Left renal cortex interstitium (tissue), 4 donors: ENCODE data around the gene HEATR1. TPM values are rescaled to one million over a fixed set of nuclear protein-coding genes. Genes with fewer than 3 reads are reported as not detected.
"Not testable (repeated sequence)": the region's sequence is repeated elsewhere in the genome, so short reads cannot be mapped to it uniquely, and the experiment has no call there.

ENCODE experiments used
- DNase-seq, 4 donors: peaks; one replicate each; pipeline ENCODE4 v3.0.0-alpha.2; 2013; ENCODE audit warnings: low read depth in 4 of 4, low spot score in 2 of 4, missing footprints in 1 of 4
- polyA plus RNA-seq, 4 donors: library from polyadenylated mRNA; unstranded; fragments of 120-200 nt; gene quantifications; one replicate each; pipeline ENCODE4 v1.2.1, GENCODE V29; 2013; ENCODE audit not compliant: insufficient read length in 4 of 4

The HEATR1 gene
- polyA plus RNA-seq, 4 donors: 22.4 to 32.0 (median 27.3) TPM

DNA sequence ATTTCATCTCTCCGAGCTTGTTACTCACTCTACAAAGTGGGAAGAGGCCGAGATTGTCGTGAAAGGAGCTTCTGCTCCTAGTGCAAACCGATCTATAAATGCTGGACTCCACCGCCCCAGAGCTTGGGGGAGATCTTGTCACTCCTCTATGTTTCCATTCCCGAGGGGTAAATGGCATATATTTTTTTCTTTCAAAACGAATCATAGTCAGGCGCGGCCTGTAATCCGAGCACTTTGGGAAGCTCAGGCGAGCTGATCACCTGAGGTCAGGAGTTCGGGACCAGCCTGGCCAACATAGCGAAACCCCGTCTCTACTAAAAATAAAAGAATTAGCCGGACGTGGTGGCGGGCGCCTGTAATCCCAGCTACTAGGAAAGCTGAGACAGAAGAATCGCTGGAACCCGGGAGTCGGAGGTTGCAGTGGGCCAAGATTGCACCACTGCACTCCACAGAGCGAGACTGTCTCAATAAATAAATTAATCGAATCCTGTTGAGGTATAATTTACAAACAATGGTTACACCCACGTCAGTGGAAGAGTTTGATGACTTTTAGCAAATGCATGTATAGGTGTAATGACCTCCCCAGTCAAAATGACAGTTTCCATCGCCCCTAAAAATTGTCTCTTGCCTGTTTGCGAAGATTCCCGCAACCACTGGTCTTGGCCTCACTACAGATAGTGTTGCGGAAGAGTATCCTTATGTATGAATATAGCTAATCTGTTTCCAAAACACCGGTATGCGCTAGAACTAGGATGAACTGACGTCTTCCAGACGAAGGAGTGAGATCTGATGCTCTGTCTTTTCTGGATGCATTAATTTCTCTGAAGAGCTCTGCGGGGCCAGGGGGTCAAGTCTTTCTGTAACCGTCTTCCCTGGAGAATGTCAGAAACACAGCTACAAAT, 840 bp upstream of the HEATR1 start:
- DNase-seq: no peak

DNA sequence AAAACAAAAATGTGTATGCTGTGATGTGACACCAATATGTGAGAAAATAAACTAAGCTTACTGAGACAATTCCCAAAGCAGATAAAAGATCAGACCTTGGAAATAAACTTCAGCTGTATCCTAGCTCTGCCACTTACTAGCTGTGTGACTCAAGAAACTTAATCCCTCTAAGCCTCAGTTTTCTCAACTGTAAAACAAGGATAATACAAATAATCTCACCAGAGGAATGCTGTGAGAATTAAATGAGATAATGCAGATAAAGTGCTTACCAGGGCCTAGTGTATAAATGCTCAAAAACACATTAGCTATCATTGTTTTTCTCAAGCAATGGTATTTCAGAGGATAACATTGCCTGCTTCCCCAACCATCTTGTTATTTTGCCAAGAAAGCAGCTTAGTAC, 2.1 kb downstream of the HEATR1 start:
- no peak for DNase-seq

DNA sequence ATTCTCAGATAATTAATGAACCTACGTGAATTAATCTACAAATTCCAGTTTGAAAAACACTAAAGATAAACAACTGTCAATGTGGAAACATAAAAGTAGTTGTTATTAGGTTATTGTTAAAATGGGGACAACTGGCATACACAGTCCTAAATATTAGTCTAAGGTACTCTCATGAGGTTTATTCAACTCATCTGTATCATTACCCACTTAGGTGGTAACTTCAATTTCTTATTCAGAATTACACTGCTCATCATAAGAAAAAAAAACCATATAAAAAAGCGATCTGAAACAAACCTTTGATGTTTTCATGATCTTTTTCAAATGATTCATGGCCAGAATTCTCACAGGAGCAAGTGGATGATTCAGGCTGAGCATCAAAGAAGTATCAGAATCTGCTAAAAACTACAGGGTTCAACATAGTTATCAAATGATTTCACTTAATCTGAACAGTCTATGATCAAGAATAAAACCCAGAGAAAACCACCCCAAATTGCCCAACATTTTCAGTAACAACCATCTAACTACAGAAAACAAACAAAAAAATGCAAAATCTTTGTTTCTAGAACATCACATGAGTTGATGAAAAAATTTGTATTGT, 13.7 kb downstream of the HEATR1 start:
- no peak for DNase-seq

DNA sequence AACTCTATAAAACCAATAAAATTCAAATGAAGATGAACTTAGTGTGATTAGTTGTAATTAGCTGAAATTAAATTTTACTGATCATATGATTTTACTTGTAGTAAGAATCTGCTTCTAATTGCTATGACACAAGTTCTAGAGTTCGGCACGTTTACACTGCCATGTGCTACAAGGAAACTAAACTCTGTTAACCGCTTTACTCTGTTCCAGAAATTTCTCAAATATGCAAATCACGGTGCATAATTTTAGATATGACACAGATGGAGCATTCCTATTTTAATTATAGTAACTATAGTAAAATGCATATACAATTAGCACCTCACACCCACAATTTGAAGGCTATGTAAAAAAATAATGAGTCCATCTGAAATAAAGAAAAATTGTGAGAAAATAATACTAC, 14.8 kb downstream of the HEATR1 start:
- DNase-seq: no peak

DNA sequence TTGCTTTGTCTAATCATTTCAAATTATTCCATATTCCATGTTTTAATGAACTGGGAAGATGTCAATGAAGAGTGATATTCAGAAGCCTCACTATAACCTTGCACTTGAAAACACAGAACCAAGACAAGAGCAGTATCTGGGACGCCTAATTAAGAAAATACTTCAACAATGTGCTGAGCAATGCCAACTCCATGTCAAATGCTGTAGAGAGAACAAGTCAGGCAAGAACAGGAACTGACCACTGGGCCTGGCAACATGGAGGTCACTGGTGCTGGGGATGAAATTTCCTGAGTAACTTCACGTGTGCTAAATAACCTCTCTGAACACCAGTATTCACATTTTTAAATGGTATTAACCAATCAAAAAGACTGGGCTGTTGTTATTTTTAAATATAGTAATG, 22.8 kb downstream of the HEATR1 start:
- DNase-seq: no peak

DNA sequence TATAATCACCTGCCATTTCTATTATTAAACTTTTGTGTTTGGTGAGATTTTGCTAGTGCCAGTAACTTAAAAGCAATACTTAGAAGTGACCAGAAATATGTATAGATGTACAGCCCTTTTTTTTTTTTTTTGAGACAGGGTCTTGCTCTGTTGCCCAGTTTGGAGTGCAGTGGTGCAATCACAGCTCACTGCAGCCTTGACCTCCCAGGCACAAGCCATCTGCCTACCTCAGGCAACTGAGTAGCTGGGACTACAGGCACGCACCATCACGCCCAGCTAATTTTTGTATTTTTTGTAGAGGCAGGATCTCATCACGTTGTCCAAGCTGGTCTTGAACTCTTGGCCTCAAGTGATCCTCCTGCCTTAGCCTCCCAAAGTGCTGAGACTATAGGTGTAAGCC, 23.9 kb downstream of the HEATR1 start:
- not testable (repeated sequence) for DNase-seq

DNA sequence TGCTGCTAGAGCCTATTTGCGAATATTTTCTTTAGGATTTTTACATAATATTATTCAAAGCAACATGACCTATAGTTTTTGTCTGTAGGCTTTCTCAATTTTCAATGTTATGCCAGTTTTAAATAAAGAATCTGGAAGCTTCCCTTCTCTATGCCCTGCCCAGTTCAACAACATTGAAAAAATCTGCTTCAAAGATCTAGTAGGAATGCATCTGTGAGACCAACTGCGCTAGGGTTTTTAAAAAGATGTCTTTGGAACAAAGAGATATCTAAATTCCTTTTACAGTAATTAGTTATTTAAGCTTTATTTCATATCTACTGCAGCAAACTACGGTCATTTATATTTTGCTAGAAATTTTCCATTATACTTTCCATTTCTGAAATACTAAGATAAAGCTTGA, 25.7 kb downstream of the HEATR1 start:
- DNase-seq: no peak

DNA sequence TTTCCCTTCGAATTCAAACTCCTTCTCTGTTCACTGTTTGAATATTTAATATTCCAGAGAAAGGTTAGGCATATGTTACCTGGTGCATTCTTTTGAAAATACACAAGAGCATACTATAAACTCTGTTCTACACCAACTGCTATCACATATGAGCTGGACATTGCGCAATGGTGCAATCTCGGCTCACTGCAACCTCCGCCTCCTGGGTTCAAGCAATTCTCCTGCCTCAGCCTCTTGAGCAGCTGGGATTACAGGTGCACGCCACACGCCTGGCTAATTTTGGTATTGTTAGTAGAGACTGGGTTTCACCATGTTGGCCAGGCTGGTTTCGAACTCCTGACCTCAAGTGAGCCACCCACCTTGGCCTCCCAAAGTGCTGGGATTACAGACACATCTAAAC, 27.3 kb downstream of the HEATR1 start:
- DNase-seq: not testable (repeated sequence)

DNA sequence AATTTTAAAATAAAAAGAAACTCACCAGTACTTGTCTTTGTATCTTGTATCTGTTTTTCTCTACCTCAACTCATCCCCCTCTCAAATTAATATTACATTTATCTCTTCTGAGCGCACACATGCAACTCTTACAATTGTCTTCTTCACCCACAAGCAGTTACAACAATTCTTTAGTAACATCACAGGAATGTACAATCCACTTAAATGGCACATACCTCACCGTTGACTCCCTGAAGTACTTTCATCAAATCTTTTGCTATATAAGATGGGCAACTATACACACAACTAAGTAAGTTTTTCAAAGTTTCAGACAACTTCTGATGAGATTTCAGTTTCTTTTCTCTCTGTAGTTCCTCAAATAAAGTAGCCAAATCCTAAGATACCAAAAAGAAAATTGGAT, 28.3 kb downstream of the HEATR1 start:
- DNase-seq: no peak

DNA sequence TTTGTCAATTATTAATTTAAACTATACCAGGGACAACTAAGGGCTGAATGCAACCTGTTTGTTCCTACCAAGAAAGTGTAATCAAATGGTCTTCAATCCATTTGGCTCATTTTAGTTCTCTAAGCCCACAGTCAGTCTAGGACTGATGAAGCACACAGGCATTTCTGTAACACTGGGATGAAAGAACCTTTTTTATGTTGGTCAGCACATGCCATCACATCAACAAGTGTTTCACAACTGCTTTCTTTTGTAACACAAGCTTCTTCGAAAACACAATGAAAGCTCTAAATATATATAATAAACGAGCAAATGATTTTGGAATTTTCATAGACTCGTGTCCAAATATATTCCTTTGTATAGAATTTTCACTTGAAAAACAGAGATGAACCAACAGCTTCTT, 28.8 kb downstream of the HEATR1 start:
- DNase-seq: no peak

DNA sequence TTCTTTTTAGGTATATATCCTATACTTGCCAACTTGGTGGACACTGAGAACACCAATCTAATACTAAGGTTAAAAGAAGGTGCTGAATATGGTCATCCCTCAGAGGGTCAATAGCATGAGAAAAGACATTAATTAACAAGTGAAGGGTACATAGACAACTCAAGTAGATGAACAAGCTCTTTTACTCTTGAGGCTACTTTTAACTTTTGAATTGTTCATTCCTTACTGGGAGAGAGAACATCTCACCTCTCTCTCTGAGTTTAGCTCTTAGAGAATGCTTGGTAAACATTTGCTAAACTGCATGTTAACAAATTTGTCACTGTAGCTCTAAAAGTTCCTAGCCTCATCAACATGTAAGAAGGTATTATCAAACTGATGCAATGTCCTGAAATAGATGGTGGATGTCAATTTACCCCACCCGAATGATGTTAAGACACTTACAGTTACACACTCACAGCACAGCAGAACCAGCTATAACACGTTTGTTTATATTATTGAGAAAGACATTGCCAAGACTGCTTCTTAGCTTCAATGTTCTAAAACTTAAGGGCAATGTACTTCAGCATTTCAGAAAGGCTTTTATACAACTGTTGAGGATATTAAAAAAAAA, 35.9 kb downstream of the HEATR1 start:
- DNase-seq: no peak

DNA sequence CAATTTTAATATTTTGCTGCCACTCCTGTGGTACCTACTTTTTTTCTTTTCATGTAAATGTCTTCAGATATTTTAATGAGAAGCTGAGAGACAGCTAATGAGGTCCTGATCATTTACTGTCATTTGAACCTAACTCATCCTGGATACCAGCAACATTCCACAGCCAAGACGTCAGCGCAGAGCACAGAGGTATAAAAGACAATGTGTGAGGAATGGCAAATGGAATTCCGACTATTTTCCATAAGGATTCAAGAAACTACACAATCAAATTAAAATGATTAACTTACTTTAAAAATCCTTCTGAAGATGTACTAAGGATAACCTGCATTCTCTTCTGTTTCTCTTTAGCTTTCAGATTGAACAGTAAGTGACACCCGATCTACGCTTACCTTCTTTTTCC, 38.8 kb downstream of the HEATR1 start:
- DNase-seq: no peak

DNA sequence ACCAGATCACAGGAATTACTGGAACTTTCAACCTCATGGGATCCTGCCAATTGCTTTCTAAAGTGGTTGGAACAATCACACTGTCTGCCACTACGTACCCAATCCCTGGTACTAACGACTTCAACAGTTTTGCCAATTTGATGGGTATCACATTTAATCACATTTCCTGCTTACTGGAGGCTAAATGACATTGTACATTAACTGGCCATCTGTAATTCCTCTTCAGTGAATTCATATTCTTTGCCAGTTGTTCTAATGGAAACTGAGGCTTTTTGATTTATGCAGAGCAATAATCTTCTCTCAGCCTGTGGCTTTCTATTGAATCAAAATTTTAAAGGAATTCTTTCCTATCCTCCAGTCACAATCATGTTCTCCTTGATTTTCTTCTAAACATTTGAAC, 42.3 kb downstream of the HEATR1 start:
- DNase-seq: no peak

DNA sequence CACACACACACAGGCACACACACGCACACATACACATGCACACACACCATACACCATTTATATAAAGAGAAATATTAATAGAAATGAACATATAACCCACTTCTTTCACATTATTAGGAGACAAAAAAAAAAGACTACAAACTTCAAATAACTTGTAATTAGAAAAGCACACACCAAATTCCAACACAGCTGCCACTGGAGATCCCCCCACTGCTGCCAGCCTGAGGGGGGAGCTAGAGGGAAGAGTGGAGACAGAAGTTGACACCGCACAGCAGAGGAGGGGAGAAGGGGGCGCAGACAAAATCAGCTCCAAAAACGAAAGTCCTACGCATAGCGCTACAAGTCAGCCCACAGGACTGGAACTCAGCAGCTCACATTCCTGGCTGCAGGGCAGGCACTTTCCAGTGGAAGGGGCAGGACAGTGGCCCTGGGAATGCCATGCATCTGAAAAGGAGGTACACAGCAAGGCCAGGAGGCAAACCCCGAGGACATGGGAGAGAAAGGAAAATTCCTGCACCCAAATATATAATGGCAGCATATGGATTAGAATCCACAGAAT, 44.0 kb downstream of the HEATR1 start:
- DNase-seq: no peak

DNA sequence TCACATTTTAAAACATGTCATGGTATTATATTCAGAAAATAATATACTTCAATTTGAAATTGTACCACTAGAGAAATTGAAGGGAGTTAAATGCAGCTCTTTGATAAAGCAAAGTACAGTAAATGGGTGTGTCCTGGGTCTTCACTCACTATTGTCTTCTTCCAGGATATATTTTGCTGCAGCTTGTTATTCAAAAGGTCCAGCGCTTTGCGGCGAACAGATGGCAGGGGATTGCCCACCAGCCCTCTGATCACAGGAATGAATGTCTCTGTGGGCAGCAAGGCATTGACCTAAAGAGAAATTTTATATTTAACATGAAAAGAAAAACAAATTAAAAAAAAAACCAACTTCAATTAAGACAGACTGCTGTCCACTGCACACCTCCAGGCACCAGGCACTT, 45.5 kb downstream of the HEATR1 start:
- DNase-seq: no peak

DNA sequence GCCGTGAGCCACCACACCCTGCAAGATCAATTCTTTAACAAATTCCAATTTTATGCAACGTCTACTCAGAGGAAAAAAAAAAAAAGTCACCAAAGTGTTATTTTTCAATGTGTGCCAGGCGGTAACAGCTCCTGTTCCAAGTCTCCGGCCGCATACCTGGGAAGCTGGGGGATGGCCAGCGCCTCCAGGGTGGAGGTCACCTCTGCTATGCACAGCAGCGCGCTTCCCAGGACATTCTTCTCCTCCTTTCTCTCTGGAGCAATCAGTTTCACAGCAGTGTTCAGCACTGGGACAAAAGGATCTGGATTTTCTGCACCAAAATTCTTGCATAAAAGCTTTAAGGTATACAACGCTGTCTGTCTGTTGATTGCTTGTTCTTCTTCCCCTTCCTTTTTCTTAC, 46.2 kb downstream of the HEATR1 start:
- no peak for DNase-seq

DNA sequence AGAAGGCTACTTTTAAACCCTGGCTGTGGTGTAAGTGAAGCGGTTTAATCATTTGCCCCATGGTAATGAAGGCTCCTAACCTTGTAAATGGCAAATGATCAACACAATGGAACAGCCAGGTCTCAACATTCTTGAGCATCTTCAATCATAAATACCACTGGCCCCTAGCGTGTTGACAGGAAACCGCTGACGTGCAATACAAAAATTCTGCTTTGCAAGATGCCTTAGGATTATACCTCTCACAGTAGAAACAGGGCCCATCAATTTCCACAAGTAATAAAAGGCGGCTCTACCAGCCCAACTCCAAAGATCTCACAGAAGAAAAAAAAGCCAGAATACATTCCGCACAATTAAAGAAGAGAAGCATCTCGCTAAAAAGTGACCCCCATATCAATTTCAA, 47.7 kb downstream of the HEATR1 start:
- no peak for DNase-seq

DNA sequence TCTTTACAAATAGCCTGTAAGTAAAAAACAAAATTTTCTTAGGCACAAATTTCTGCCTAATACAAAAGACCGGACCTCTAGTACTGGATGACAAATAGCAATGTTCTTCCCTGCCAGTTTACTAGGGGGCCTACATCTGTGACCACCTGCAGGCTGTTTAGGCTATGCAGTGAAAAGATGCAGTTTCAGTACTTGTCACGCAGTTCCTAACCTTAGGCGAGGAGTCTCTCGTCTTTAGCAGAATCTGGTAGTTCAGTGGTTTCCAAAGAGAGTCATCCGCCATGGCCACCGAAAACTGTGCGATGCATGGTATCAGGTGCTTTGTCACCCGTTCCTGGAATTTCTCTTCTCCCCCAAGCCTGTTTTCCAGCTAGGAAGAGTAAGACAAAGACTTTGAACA, 50.9 kb downstream of the HEATR1 start:
- no peak for DNase-seq

DNA sequence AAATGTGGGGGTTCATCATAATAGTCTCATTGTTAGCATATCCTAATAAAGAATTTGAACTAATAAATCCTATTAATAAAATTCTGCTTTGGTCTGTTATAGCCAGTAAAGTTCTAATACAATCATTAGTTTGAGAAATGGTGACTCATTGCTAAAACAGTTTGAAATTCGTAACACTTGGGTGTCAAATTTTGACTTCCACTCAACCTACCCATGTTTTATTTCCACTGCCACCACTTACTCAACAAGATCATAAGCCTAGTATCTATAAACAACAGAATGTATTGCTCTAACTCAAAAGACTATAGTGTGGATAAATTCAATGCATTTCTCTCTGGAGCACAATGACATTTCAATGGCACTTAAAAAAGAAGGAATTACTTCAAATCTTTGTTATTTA, 51.4 kb downstream of the HEATR1 start:
- no peak for DNase-seq

DNA sequence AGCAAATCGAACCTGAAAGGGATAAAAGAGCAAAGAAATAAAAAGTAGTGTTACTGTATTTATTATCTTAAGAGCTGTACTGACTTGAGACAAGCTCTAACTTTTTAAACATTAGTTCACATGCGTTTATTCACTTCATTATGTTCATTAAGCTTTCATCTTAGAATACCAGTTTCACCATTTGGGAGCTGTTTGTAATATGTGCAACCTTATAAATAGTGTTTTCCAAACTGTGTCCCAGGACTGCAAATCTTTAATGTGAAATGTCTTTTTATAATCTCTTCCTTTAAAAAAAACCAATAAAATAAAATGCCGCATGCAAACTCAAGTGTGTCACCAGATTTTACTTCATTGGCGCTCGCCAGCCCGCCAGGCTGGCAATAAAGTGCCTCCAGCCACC, 52.2 kb downstream of the HEATR1 start:
- no peak for DNase-seq

DNA sequence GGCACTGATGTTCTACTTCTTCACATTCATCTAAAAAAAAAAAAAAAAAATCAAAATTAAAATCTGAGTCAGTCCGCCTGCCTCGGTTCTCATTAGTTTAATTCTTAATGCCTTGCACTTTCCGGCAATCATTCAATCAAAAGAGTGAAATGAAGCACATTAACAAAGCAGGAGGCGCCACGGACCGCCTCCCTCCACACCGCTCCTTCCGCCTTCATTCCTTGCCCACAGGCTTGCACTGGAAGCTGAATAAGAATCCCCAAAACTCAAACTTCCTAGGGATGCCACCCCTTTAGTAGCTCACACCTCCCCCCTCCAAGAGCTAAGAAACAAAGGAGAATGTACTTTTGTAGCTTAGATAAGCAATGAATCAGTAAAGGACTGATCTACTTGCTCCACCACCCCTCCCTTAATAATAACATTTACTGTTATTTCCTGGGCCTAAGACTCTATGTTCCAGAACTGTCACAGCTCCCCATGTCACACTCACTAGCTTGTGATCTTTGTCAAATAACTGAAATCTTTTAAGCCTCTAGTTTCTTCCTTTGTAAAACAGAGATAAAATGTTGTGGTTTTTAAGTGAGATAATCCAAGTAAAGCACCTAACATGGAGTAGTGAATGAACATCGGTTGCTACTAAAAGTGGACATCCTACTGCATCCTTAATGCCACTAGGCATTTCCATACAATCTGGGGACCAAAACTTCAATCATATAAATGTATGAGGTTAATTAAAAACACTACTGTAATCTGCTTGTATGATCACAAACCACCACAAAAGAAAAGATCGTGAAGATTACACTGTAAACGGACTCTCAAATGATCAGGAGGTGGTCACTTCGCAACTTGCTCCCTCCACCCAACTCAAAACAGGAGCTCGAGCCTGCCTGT, 53.1 kb downstream of the HEATR1 start:
- DNase-seq: no peak
